MM.1S (cell line): ENCODE measurements around the gene HNF4A.

Source experiments
- DNase-seq: peaks from one replicate; pipeline ENCODE4 v3.0.0-alpha.2; 2015
- H2AFZ ChIP-seq: fragments of 300-600 bp; sonication (generic); 2 replicates; pipeline ENCODE4 v1.6.0; 2016; ENCODE audit warnings: antibody characterized with exemption, low read length
- H3F3A ChIP-seq: fragments of 300-600 bp; sonication (generic); 2 replicates; pipeline ENCODE4 v1.6.1; 2016; ENCODE audit warnings: mild to moderate bottlenecking, antibody characterized with exemption, low read length, moderate library complexity, mixed read lengths; ENCODE audit not compliant: insufficient read depth
- H3K27ac ChIP-seq: fragments of 300-600 bp; sonication (generic); 2 replicates; pipeline ENCODE4 v1.5.1; 2016; ENCODE audit warnings: mild to moderate bottlenecking, low read length
- H3K27me3 ChIP-seq: fragments of 300-600 bp; sonication (generic); replicated peaks from 2 replicates; pipeline ENCODE4 v1.6.0; 2016; ENCODE audit warnings: low read length; ENCODE audit not compliant: insufficient read depth
- H3K36me3 ChIP-seq: fragments of 300-600 bp; sonication (generic); replicated peaks from 2 replicates; pipeline ENCODE4 v1.6.1; 2016; ENCODE audit warnings: mild to moderate bottlenecking, low read length, mixed read lengths; ENCODE audit not compliant: insufficient read depth
- H3K4me1 ChIP-seq: fragments of 300-600 bp; sonication (generic); 2 replicates; pipeline ENCODE4 v1.6.1; 2016; ENCODE audit warnings: low read length, mixed read lengths
- H3K4me2 ChIP-seq: fragments of 300-600 bp; sonication (generic); 2 replicates; pipeline ENCODE4 v1.6.0; 2016; ENCODE audit warnings: low read depth, low read length
- H3K4me3 ChIP-seq: fragments of 300-600 bp; sonication (generic); 2 replicates; pipeline ENCODE4 v1.5.1; 2016; ENCODE audit warnings: low read length, mixed read lengths
- H3K79me2 ChIP-seq: fragments of 300-600 bp; sonication (generic); 2 replicates; pipeline ENCODE4 v1.6.1; 2016; ENCODE audit warnings: mixed run types, low read length, mixed read lengths
- H3K9ac ChIP-seq: fragments of 300-600 bp; sonication (generic); 2 replicates; pipeline ENCODE4 v1.6.1; 2016; ENCODE audit warnings: low read length, mixed read lengths
- H3K9me2 ChIP-seq: fragments of 300-600 bp; sonication (generic); replicated peaks from 2 replicates; pipeline ENCODE4 v1.6.1; 2016; ENCODE audit warnings: mild to moderate bottlenecking, low read length, mixed read lengths; ENCODE audit not compliant: insufficient read depth
- H3K9me3 ChIP-seq: fragments of 300-600 bp; sonication (generic); replicated peaks from 2 replicates; pipeline ENCODE4 v1.6.1; 2016; ENCODE audit warnings: mild to moderate bottlenecking, low read length, mixed read lengths; ENCODE audit not compliant: insufficient read depth
- H4K20me1 ChIP-seq: fragments of 300-600 bp; sonication (generic); 2 replicates; pipeline ENCODE4 v1.6.1; 2016; ENCODE audit warnings: mild to moderate bottlenecking, low read length, moderate library complexity, mixed read lengths; ENCODE audit not compliant: insufficient read depth
- CTCF ChIP-seq: fragments of 300-600 bp; sonication (generic); IDR thresholded peaks from 2 replicates; pipeline ENCODE4 v1.5.1; 2016; ENCODE audit warnings: antibody characterized with exemption, low read length, mixed read lengths
- EZH2 ChIP-seq: fragments of 300-600 bp; sonication (generic); optimal IDR thresholded peaks from 2 replicates; pipeline ENCODE3; 2017; ENCODE audit warnings: low read depth, mild to moderate bottlenecking, antibody characterized with exemption, low read length, mixed read lengths
- EZH2phosphoT487 ChIP-seq: fragments of 300-600 bp; sonication (generic); IDR thresholded peaks from 2 replicates; pipeline ENCODE4 v1.6.1; 2018; ENCODE audit warnings: antibody characterized with exemption, low read length

Gene HNF4A

GRCh38 chr20:44478206-44478605 is 122.7 kb downstream of the HNF4A start:
- Histone ChIP-seq H3K9me2 (no peaks in the 10 kb centered on the region), H3K79me2 (peaks cover 15% of the 10 kb centered on the region), H4K20me1 (no peaks in the 10 kb centered on the region), H3K27me3 (no peaks in the 10 kb centered on the region), H2AFZ (no peak overlapping the region), H3K4me3 (no peak overlapping the region), H3K36me3 (no peaks in the 10 kb centered on the region), H3K9ac (no peak overlapping the region), H3K27ac (no peak overlapping the region), H3K4me1 (peaks cover 9% of the 10 kb centered on the region), H3K4me2 (no peak overlapping the region), H3K9me3 (no peaks in the 10 kb centered on the region), H3F3A (no peaks in the 10 kb centered on the region)
- DNase-seq = no peak
- TF ChIP-seq CTCF (no peak), EZH2phosphoT487 (no peak), EZH2 (no peak)

DNA sequence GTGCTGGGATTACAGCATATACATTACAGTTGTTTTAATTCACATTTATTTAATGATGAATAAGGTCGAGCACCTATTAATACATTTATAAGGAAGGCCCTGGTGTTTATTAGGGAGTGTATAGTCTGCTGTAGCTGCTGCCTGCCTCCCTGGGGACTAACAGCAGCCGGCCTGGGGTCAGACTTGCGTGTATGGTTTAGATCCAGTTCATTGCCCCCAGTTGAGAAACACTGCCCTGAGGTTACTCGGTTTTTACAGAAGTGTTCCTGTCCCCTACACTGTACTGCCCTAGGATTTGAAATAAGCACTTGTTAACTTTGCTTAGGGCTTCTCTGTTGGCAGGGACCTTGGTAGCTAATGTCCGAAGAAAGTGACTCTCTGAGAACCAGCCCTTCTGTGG is 124.1 kb downstream of the HNF4A start:
- no peak overlapping the region for H3K27ac ChIP-seq
- no peak overlapping the region for H3K4me2 ChIP-seq
- no peaks in the 10 kb centered on the region for H3K27me3 ChIP-seq
- H3K4me3 ChIP-seq = no peak overlapping the region
- peaks cover 15% of the 10 kb centered on the region for H3K79me2 ChIP-seq
- no peak overlapping the region for H2AFZ ChIP-seq
- no peak for DNase-seq
- no peaks in the 10 kb centered on the region for H4K20me1 ChIP-seq
- no peaks in the 10 kb centered on the region for H3K9me2 ChIP-seq
- H3F3A ChIP-seq = no peaks in the 10 kb centered on the region
- H3K9me3 ChIP-seq = no peaks in the 10 kb centered on the region
- H3K4me1 ChIP-seq = peaks cover 9% of the 10 kb centered on the region
- TF ChIP-seq EZH2 = no peak
- no peak for TF ChIP-seq CTCF
- TF ChIP-seq EZH2phosphoT487 = no peak
- H3K36me3 ChIP-seq = no peaks in the 10 kb centered on the region
- no peak overlapping the region for H3K9ac ChIP-seq

- no peak for DNase-seq
- H2AFZ ChIP-seq = no peak overlapping the region
- H3K27me3 ChIP-seq = no peaks in the 10 kb centered on the region
- H3K4me2 ChIP-seq = no peak overlapping the region
- H3K36me3 ChIP-seq = no peaks in the 10 kb centered on the region
- no peaks in the 10 kb centered on the region for H3F3A ChIP-seq
- no peak for TF ChIP-seq EZH2
- TF ChIP-seq CTCF = no peak
- TF ChIP-seq EZH2phosphoT487 = no peak
- no peak overlapping the region for H3K9ac ChIP-seq
- H3K4me1 ChIP-seq = peaks cover 6% of the 10 kb centered on the region
- H3K4me3 ChIP-seq = no peak overlapping the region
- no peak overlapping the region for H3K27ac ChIP-seq
- no peaks in the 10 kb centered on the region for H3K9me3 ChIP-seq
- no peaks in the 10 kb centered on the region for H4K20me1 ChIP-seq
- peaks cover 15% of the 10 kb centered on the region for H3K79me2 ChIP-seq
- H3K9me2 ChIP-seq = no peaks in the 10 kb centered on the region
These were observed 124.6 kb downstream of the HNF4A start for GRCh38 chr20:44480097-44480496.
